Measurements from ENCODE around the gene COX10.

Gene COX10

GRCh38 chr17:14072881-14073280, 3.6 kb downstream of the COX10 start:
- DNase-seq, result no peak

- DNase-seq, result no peak
These were observed 8.7 kb downstream of the COX10 start for GRCh38 chr17:14078027-14078426.

GRCh38 chr17:14080847-14081251, 11.5 kb downstream of the COX10 start:
- DNase-seq, result no peak

- no peak for DNase-seq
These were observed 13.5 kb downstream of the COX10 start for GRCh38 chr17:14082848-14083247.

- no peak for DNase-seq
These were observed 15.7 kb downstream of the COX10 start for GRCh38 chr17:14084955-14085354.

GRCh38 chr17:14086189-14086588, 16.9 kb downstream of the COX10 start:
- DNase-seq, result no peak

GRCh38 chr17:14089179-14089578, 19.9 kb downstream of the COX10 start:
- DNase-seq, result no peak

- no peak for DNase-seq
These were observed 22.1 kb downstream of the COX10 start for GRCh38 chr17:14091367-14091766.

- no peak for DNase-seq
These were observed 23.5 kb downstream of the COX10 start for GRCh38 chr17:14092808-14093207.

GRCh38 chr17:14094676-14095601, 25.6 kb downstream of the COX10 start:
- DNase-seq, result no peak

GRCh38 chr17:14095631-14096030, 26.3 kb downstream of the COX10 start:
- no peak for DNase-seq

- DNase-seq, result no peak
These were observed 28.9 kb downstream of the COX10 start for GRCh38 chr17:14098246-14098645.

GRCh38 chr17:14101976-14102375, 32.7 kb downstream of the COX10 start:
- no peak for DNase-seq

GRCh38 chr17:14103836-14104235, 34.5 kb downstream of the COX10 start:
- DNase-seq, result no peak

GRCh38 chr17:14104734-14105133, 35.4 kb downstream of the COX10 start:
- DNase-seq, result no peak

- DNase-seq, result no peak
These were observed 38.6 kb downstream of the COX10 start for GRCh38 chr17:14107889-14108288.

GRCh38 chr17:14112407-14112806, 43.1 kb downstream of the COX10 start:
- DNase-seq, result no peak

GRCh38 chr17:14113137-14113536, 43.8 kb downstream of the COX10 start:
- DNase-seq, result no peak

- no peak for DNase-seq
These were observed 47.1 kb downstream of the COX10 start for GRCh38 chr17:14116263-14117024.

GRCh38 chr17:14118951-14119350, 49.6 kb downstream of the COX10 start:
- DNase-seq, result no peak

- no peak for DNase-seq
These were observed 50.2 kb downstream of the COX10 start for GRCh38 chr17:14119546-14119945.

GRCh38 chr17:14121952-14122351, 52.6 kb downstream of the COX10 start:
- no peak for DNase-seq

GRCh38 chr17:14123619-14124278, 54.4 kb downstream of the COX10 start:
- DNase-seq, result no peak

GRCh38 chr17:14124854-14125253, 55.5 kb downstream of the COX10 start:
- DNase-seq, result no peak
